Right lobe of liver (tissue), 4 donors: ENCODE results near the gene GFAP.

Experiments
- CTCF ChIP-seq, 4 donors: fragments of 200-600 bp in 3 of 4; fragments of 450-650 bp in 1 of 4; IDR thresholded peaks; one replicate each; pipeline versions ENCODE4 v1.5.1 to v1.8.0; 2016 to 2022; ENCODE audit warnings: antibody characterized with exemption in 4 of 4, mild to moderate bottlenecking in 2 of 4
- POLR2A ChIP-seq: fragments of 450-650 bp; IDR thresholded peaks from one replicate; pipeline ENCODE4 v1.6.1; 2017; ENCODE audit warnings: antibody characterized with exemption, mild to moderate bottlenecking
- donor health status: DM: no; HTN: no; CAD: no.
- donor health status: DM: no; HTN: no; CAD: no.
- donor health status: DM: no; HTN: yes; CAD: no.

GRCh38 chr17:44914698-44915271, 515 bp downstream of the GFAP start:
- TF ChIP-seq CTCF (IDR thresholded peaks at IDR 0.05): no peak
- TF ChIP-seq POLR2A: no peak
